Measurements from ENCODE around the gene MRPL21. TPM values are rescaled to one million over a fixed set of nuclear protein-coding genes. Genes with fewer than 3 reads are reported as not detected.

The MRPL21 gene
- total RNA-seq, 1 experiment from 2014 or later = 179 TPM

DNA sequence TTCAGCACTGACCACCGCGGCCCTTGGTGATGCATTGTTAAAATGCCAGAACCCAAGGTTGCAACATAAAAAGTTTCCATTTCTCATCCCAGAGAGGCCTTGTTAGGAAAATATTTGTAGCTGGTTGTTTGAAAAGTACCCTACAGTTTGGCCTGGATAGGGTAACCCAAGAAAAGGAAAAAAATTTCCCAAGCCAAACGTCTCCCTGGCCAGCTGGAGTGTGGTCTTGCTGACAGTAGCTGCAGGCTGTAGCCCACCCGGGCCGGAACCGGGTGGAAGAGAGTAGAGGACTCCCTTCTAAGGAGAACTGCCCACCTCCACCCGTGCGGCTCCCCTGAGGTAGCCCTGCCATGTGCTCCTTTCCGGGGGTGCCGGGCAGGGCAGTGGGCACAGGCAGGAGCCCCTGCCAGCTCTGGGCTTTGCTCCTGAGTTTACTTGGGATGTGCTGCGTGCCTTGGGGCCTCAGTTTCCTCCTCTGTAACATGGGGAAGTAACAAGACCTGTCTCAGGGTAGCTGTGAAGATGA is 38.5 kb upstream of the MRPL21 start:
- H3K36me3 ChIP-seq (ENCODE audit: control insufficient read depth, insufficient read depth, low read length) = peaks cover 7% of the 10 kb centered on the region
- H3K9me3 ChIP-seq = no peaks in the 10 kb centered on the region
- H3K4me1 Mint-ChIP-seq (ENCODE audit: low read depth, unreplicated experiment) = no peaks in the 10 kb centered on the region
- H3K27me3 Mint-ChIP-seq (ENCODE audit: insufficient read depth, unreplicated experiment) = no peaks in the 10 kb centered on the region
- H3K36me3 Mint-ChIP-seq (ENCODE audit: insufficient read depth, unreplicated experiment) = peaks cover 29% of the 10 kb centered on the region
- ChIA-PET POLR2A (no interaction called here), CTCF (no interaction called here)
- no peak overlapping the region for H3K27ac Mint-ChIP-seq (ENCODE audit: unreplicated experiment)
- no TSS peak for BruUV-seq (replicated peaks)
- no peaks in the 10 kb centered on the region for H3K9me3 Mint-ChIP-seq (ENCODE audit: unreplicated experiment)
- no peak for DNase-seq
- TF ChIP-seq, protein P1, sequence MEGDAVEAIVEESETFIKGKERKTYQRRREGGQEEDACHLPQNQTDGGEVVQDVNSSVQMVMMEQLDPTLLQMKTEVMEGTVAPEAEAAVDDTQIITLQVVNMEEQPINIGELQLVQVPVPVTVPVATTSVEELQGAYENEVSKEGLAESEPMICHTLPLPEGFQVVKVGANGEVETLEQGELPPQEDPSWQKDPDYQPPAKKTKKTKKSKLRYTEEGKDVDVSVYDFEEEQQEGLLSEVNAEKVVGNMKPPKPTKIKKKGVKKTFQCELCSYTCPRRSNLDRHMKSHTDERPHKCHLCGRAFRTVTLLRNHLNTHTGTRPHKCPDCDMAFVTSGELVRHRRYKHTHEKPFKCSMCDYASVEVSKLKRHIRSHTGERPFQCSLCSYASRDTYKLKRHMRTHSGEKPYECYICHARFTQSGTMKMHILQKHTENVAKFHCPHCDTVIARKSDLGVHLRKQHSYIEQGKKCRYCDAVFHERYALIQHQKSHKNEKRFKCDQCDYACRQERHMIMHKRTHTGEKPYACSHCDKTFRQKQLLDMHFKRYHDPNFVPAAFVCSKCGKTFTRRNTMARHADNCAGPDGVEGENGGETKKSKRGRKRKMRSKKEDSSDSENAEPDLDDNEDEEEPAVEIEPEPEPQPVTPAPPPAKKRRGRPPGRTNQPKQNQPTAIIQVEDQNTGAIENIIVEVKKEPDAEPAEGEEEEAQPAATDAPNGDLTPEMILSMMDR (IDR thresholded peaks at IDR 0.05; ENCODE audit: insufficient read depth in 1 of 2, low read depth in 1 of 2, low read length in 1 of 2, severe bottlenecking in 1 of 2, unreplicated experiment in 1 of 2) = no peak
- H3K4me3 ChIP-seq (ENCODE audit: low read depth, low read length) = no peak overlapping the region
- H3K27me3 ChIP-seq (replicated peaks; ENCODE audit: control insufficient read depth, insufficient read depth, low read length) = no peaks in the 10 kb centered on the region
- H3K4me3 Mint-ChIP-seq (ENCODE audit: unreplicated experiment) = no peak overlapping the region
- intact Hi-C loops (cut with micrococcal nuclease; ENCODE audit: unreplicated experiment) = no loop called here
- no peaks in the 10 kb centered on the region for H3K4me1 ChIP-seq

- no peak overlapping the region for H3K4me3 Mint-ChIP-seq (ENCODE audit: unreplicated experiment)
- no peaks in the 10 kb centered on the region for H3K9me3 Mint-ChIP-seq (ENCODE audit: unreplicated experiment)
- no peaks in the 10 kb centered on the region for H3K27me3 Mint-ChIP-seq (ENCODE audit: insufficient read depth, unreplicated experiment)
- ChIA-PET POLR2A (no interaction called here), CTCF (no interaction called here)
- TF ChIP-seq, protein P1 (IDR thresholded peaks at IDR 0.05; ENCODE audit: insufficient read depth in 1 of 2, low read depth in 1 of 2, low read length in 1 of 2, severe bottlenecking in 1 of 2, unreplicated experiment in 1 of 2) = no peak
- DNase-seq = no peak
- Histone ChIP-seq H3K4me3 (ENCODE audit: low read depth, low read length) (no peak overlapping the region), H3K27me3 (replicated peaks; ENCODE audit: control insufficient read depth, insufficient read depth, low read length) (no peaks in the 10 kb centered on the region), H3K36me3 (ENCODE audit: control insufficient read depth, insufficient read depth, low read length) (peaks cover 7% of the 10 kb centered on the region), H3K4me1 (no peaks in the 10 kb centered on the region), H3K9me3 (no peaks in the 10 kb centered on the region)
- no peaks in the 10 kb centered on the region for H3K4me1 Mint-ChIP-seq (ENCODE audit: low read depth, unreplicated experiment)
- peaks cover 36% of the 10 kb centered on the region for H3K36me3 Mint-ChIP-seq (ENCODE audit: insufficient read depth, unreplicated experiment)
- intact Hi-C loops (cut with micrococcal nuclease; ENCODE audit: unreplicated experiment) = loop anchor here (2.0 kb wide), 1 partner anchor 41 kb away; no protein-coding TSS in a partner anchor
- no peak overlapping the region for H3K27ac Mint-ChIP-seq (ENCODE audit: unreplicated experiment)
- BruUV-seq (replicated peaks) = no TSS peak
These were observed 37.9 kb upstream of the MRPL21 start for GRCh38 chr11:68941324-68942094.

- no TSS peak for BruUV-seq (replicated peaks)
These were observed 37.2 kb upstream of the MRPL21 start for GRCh38 chr11:68940651-68941323.

More at GRCh38 chr11:68940651-68941323, 37.2 kb upstream of the MRPL21 start:
- H3K9me3 ChIP-seq = no peaks in the 10 kb centered on the region
- Mint-ChIP-seq H3K4me1 (ENCODE audit: low read depth, unreplicated experiment) (no peaks in the 10 kb centered on the region), H3K27me3 (ENCODE audit: insufficient read depth, unreplicated experiment) (no peaks in the 10 kb centered on the region), H3K36me3 (ENCODE audit: insufficient read depth, unreplicated experiment) (peaks cover 36% of the 10 kb centered on the region), H3K27ac (ENCODE audit: unreplicated experiment) (no peak overlapping the region), H3K9me3 (ENCODE audit: unreplicated experiment) (no peaks in the 10 kb centered on the region), H3K4me3 (ENCODE audit: unreplicated experiment) (no peak overlapping the region)
- H3K4me1 ChIP-seq = no peaks in the 10 kb centered on the region
- ChIA-PET CTCF (no interaction called here), POLR2A (no interaction called here)
- H3K36me3 ChIP-seq (ENCODE audit: control insufficient read depth, insufficient read depth, low read length) = peaks cover 7% of the 10 kb centered on the region
- no peak for DNase-seq
- no peak overlapping the region for H3K4me3 ChIP-seq (ENCODE audit: low read depth, low read length)
- TF ChIP-seq, protein P1 (IDR thresholded peaks at IDR 0.05; ENCODE audit: insufficient read depth in 1 of 2, low read depth in 1 of 2, low read length in 1 of 2, severe bottlenecking in 1 of 2, unreplicated experiment in 1 of 2) = no peak
- intact Hi-C loops (cut with micrococcal nuclease; ENCODE audit: unreplicated experiment) = loop anchor here (2.0 kb wide), 1 partner anchor 40 kb away; no protein-coding TSS in a partner anchor
- no peaks in the 10 kb centered on the region for H3K27me3 ChIP-seq (replicated peaks; ENCODE audit: control insufficient read depth, insufficient read depth, low read length)
